ENCODE data around the gene HLA-DRB1. TPM values are rescaled to one million over a fixed set of nuclear protein-coding genes. Genes with fewer than 3 reads are reported as not detected.

HLA-DRB1 gene
- total RNA-seq, 4 donors from 2014 or later: 52.7 to 99.3 (median 57.4) TPM

GRCh38 chr6:32627249-32627648 is 37.6 kb upstream of the HLA-DRB1 start:
- ATAC-seq (ENCODE audit: low FRiP score) (no peak), DNase-seq (ENCODE audit: low spot score) (no peak)
- TF ChIP-seq CTCF (IDR thresholded peaks at IDR 0.05): no peak

GRCh38 chr6:32625137-32625536 is 35.5 kb upstream of the HLA-DRB1 start:
- ATAC-seq (ENCODE audit: low FRiP score) (no peak), DNase-seq (ENCODE audit: low spot score) (no peak)
- TF ChIP-seq CTCF (IDR thresholded peaks at IDR 0.05): no peak

- ATAC-seq (ENCODE audit: low FRiP score) (no peak), DNase-seq (ENCODE audit: low spot score) (no peak)
- no peak for TF ChIP-seq CTCF (IDR thresholded peaks at IDR 0.05)
Observed at GRCh38 chr6:32624565-32624964, 34.9 kb upstream of the HLA-DRB1 start.

- ATAC-seq (ENCODE audit: low FRiP score) (no peak), DNase-seq (ENCODE audit: low spot score) (no peak)
- TF ChIP-seq CTCF (IDR thresholded peaks at IDR 0.05): no peak
Observed at GRCh38 chr6:32623693-32624092, 34.0 kb upstream of the HLA-DRB1 start.

- DNase-seq (ENCODE audit: low spot score) (no peak), ATAC-seq (ENCODE audit: low FRiP score) (peak; percentile 89)
- no peak for TF ChIP-seq CTCF (IDR thresholded peaks at IDR 0.05)
Observed at GRCh38 chr6:32622545-32623401, 33.1 kb upstream of the HLA-DRB1 start.

GRCh38 chr6:32621372-32621771 is 31.7 kb upstream of the HLA-DRB1 start:
- DNase-seq (ENCODE audit: low spot score) (no peak), ATAC-seq (ENCODE audit: low FRiP score) (no peak)

More at GRCh38 chr6:32621372-32621771, 31.7 kb upstream of the HLA-DRB1 start:
- no peak for TF ChIP-seq CTCF (IDR thresholded peaks at IDR 0.05)

All from omental fat pad (tissue), 4 donors.